ENCODE data around the gene SLC9A9.

- TF ChIP-seq CTCF (IDR thresholded peaks at IDR 0.05; ENCODE audit: low read depth, low read length) (no peak), EZH2phosphoT487 (IDR thresholded peaks at IDR 0.05; ENCODE audit: low read depth) (no peak)
Observed at GRCh38 chr3:143567823-143568222, 280.4 kb downstream of the SLC9A9 start.
